Vagina (tissue), 2 donors: Measurements from ENCODE around the gene PXK.

Experiments used
- CTCF ChIP-seq, 3 experiments: fragments of 450-650 bp in 2 of 3; fragments of 200-600 bp in 1 of 3; sonication (generic) in 1 of 3; IDR thresholded peaks; one replicate each; pipeline ENCODE4 v1.5.1; 2017 to 2019; ENCODE audit warnings: antibody characterized with exemption in 3 of 3, mild to moderate bottlenecking in 2 of 3, moderate library complexity in 2 of 3
- POLR2A ChIP-seq, 2 donors: fragments of 450-650 bp; IDR thresholded peaks; one replicate each; pipeline ENCODE4 v1.6.1; 2017; ENCODE audit warnings: antibody characterized with exemption in 2 of 2, mild to moderate bottlenecking in 2 of 2, moderate library complexity in 2 of 2

GRCh38 chr3:58417075-58417474 is 84.4 kb downstream of the PXK start:
- TF ChIP-seq CTCF (IDR thresholded peaks at IDR 0.05): no peak
- no peak for TF ChIP-seq POLR2A (IDR thresholded peaks at IDR 0.05)
